ENCODE measurements around the gene GPRC5C. TPM values are rescaled to one million over a fixed set of nuclear protein-coding genes. Genes with fewer than 3 reads are reported as not detected.

Gene GPRC5C
- total RNA-seq, 2 donors from 2014 or later: 57.0 to 73.4 TPM

DNA sequence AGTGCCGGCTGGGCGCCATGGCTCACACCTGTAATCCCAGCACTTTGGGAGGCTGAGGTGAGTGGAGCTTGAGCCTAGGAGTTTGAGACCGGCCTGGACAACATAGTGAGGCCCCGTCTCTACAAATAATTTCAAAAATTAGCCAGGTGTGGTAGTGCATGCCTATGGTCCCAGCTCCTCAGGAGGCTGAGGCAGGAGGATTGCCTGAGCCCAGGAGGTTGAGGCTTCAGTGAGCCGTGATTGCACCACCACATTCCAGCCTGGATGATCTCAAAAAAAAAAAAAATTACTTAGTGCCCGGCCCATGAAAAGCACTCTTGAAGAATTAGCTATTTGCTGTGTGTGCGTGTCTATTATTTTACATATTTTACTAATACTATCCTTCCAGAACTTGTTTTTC is 9.6 kb downstream of the GPRC5C start:
- TF ChIP-seq CTCF (conservative IDR thresholded peaks at IDR 0.05): no peak
- Mint-ChIP-seq H3K27me3 (ENCODE audit: insufficient read depth) (peaks cover 9% of the 10 kb centered on the region), H3K4me1 (peaks cover 5% of the 10 kb centered on the region), H3K4me3 (no peak overlapping the region), H3K27ac (no peak overlapping the region), H3K9me3 (peaks cover 8% of the 10 kb centered on the region), H3K36me3 (ENCODE audit: low read depth) (peaks cover 48% of the 10 kb centered on the region)
- H3K9me3 ChIP-seq (ENCODE audit: control insufficient read depth, low read length): peaks cover 5% of the 10 kb centered on the region
- H3K9ac ChIP-seq (ENCODE audit: extremely low read depth, low read length, poor library complexity, severe bottlenecking): no peak overlapping the region
- H3K4me1 ChIP-seq (ENCODE audit: control insufficient read depth, insufficient read depth, low read length): no peaks in the 10 kb centered on the region
- H3K4me3 ChIP-seq (ENCODE audit: low read length): no peak overlapping the region
- H3K27ac ChIP-seq (ENCODE audit: low read depth, low read length): no peak overlapping the region
- peaks cover 47% of the 10 kb centered on the region for H3K36me3 ChIP-seq (ENCODE audit: control insufficient read depth, insufficient read depth, low read length)
- WGBS, 2 experiments (ENCODE audit: insufficient coverage in 1 of 2, insufficient read length in 1 of 2): 84 to 97% methylated on average over 2 to 5 of the region's 7 CpGs
- no peak for DNase-seq
- H3K27me3 ChIP-seq (ENCODE audit: control insufficient read depth, insufficient read depth, low read length, poor library complexity, severe bottlenecking): no peaks in the 10 kb centered on the region

DNA sequence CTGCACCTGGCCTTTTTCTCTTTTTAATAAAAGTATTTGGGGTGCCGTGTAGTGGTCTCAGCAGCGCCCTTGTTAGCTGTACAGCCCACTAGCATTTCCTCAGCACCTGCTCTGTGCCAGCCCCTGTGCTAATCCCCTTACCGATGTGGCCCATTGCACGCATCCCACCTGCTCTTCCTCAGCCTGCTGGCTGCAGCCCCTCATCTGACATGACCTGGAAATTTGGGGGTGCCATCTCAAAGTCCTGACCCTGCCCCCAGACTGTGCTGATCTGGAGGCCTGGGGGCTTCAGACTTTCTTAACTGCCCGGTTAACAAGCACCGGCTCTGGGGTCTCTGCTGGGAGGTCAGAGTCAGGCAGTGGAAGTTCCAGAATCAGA is 10.4 kb downstream of the GPRC5C start:
- no peak overlapping the region for H3K9ac ChIP-seq (ENCODE audit: extremely low read depth, low read length, poor library complexity, severe bottlenecking)
- DNase-seq: no peak
- peaks cover 45% of the 10 kb centered on the region for H3K36me3 Mint-ChIP-seq (ENCODE audit: low read depth)
- no peaks in the 10 kb centered on the region for H3K27me3 ChIP-seq (ENCODE audit: control insufficient read depth, insufficient read depth, low read length, poor library complexity, severe bottlenecking)
- peaks cover 8% of the 10 kb centered on the region for H3K9me3 Mint-ChIP-seq
- H3K4me3 ChIP-seq (ENCODE audit: low read length): no peak overlapping the region
- no peak overlapping the region for H3K27ac Mint-ChIP-seq
- peaks cover 5% of the 10 kb centered on the region for H3K9me3 ChIP-seq (ENCODE audit: control insufficient read depth, low read length)
- no peak for TF ChIP-seq CTCF (conservative IDR thresholded peaks at IDR 0.05)
- peaks cover 5% of the 10 kb centered on the region for H3K4me1 Mint-ChIP-seq
- 83 to 91% methylated on average over 6 of the region's 6 CpGs for WGBS, 2 experiments (ENCODE audit: insufficient coverage in 1 of 2, insufficient read length in 1 of 2)
- no peak overlapping the region for H3K4me3 Mint-ChIP-seq
- H3K27ac ChIP-seq (ENCODE audit: low read depth, low read length): no peak overlapping the region
- H3K4me1 ChIP-seq (ENCODE audit: control insufficient read depth, insufficient read depth, low read length): no peaks in the 10 kb centered on the region
- H3K27me3 Mint-ChIP-seq (ENCODE audit: insufficient read depth): peaks cover 6% of the 10 kb centered on the region
- peaks cover 47% of the 10 kb centered on the region for H3K36me3 ChIP-seq (ENCODE audit: control insufficient read depth, insufficient read depth, low read length)

GRCh38 chr17:74442670-74443515 is 11.0 kb downstream of the GPRC5C start:
- Histone ChIP-seq H3K4me3 (ENCODE audit: low read length) (no peak overlapping the region), H3K4me1 (ENCODE audit: control insufficient read depth, insufficient read depth, low read length) (no peaks in the 10 kb centered on the region), H3K9ac (ENCODE audit: extremely low read depth, low read length, poor library complexity, severe bottlenecking) (no peak overlapping the region), H3K27ac (ENCODE audit: low read depth, low read length) (no peak overlapping the region), H3K27me3 (ENCODE audit: control insufficient read depth, insufficient read depth, low read length, poor library complexity, severe bottlenecking) (no peaks in the 10 kb centered on the region), H3K36me3 (ENCODE audit: control insufficient read depth, insufficient read depth, low read length) (peaks cover 53% of the 10 kb centered on the region), H3K9me3 (ENCODE audit: control insufficient read depth, low read length) (no peaks in the 10 kb centered on the region)
- no peak for TF ChIP-seq CTCF (conservative IDR thresholded peaks at IDR 0.05)
- Mint-ChIP-seq H3K4me1 (peaks cover 5% of the 10 kb centered on the region), H3K9me3 (peaks cover 2% of the 10 kb centered on the region), H3K27me3 (ENCODE audit: insufficient read depth) (peaks cover 1% of the 10 kb centered on the region), H3K4me3 (no peak overlapping the region), H3K36me3 (ENCODE audit: low read depth) (peaks cover 46% of the 10 kb centered on the region), H3K27ac (no peak overlapping the region)
- 79 to 80% methylated on average over 15 to 28 of the region's 28 CpGs for WGBS, 2 experiments (ENCODE audit: insufficient coverage in 1 of 2, insufficient read length in 1 of 2)
- DNase-seq: peak; percentile 85
